ENCODE data around the gene BTBD6.
"Not testable (repeated sequence)": the region's sequence is repeated elsewhere in the genome, so short reads cannot be mapped to it uniquely, and the experiment has no call there.

The BTBD6 gene

DNA sequence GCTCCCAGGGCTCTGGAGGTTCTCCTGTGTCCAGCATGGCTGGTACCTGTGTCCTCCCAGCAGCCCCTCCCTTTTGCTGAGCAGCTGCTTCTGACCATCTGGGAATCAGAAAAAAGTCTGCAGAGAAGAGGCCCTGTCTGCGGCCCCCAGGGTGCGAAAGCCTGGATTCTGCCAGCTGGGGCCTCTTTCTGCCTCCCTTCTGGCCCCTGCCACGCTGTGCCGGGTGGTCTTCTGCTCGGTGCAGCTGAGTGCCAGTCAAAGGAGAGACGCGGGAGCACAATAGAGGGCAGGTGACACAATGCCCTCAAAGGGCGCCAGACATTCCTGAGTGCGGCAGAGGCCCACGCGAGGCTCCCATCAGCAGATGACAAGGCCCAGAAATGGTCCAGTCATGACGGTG, 12.6 kb downstream of the BTBD6 start:
- H3K4me3 ChIP-seq (ENCODE audit: low read depth, low read length) = no peak overlapping the region
- no peak for DNase-seq (ENCODE audit: low read depth)

DNA sequence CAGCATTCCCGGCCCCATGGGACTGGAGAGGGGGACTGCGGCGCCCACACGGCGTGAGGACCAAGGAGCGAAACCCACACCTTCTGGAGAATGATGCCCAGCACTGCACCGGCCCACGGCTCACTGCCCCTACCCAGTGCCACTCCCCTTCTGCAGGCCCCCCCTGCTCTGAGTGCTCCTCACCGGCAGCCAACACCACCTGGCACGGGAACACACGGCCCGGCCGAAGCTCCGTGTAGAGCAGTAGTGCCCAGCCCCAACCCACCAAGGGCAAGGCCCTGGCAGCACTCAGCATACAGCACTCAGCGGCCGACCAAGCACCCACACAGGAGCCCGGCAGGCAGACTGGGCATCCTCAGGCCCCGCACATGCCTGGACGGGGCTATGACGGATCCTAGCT, 13.4 kb downstream of the BTBD6 start:
- no peak for DNase-seq (ENCODE audit: low read depth)
- no peak overlapping the region for H3K4me3 ChIP-seq (ENCODE audit: low read depth, low read length)

DNA sequence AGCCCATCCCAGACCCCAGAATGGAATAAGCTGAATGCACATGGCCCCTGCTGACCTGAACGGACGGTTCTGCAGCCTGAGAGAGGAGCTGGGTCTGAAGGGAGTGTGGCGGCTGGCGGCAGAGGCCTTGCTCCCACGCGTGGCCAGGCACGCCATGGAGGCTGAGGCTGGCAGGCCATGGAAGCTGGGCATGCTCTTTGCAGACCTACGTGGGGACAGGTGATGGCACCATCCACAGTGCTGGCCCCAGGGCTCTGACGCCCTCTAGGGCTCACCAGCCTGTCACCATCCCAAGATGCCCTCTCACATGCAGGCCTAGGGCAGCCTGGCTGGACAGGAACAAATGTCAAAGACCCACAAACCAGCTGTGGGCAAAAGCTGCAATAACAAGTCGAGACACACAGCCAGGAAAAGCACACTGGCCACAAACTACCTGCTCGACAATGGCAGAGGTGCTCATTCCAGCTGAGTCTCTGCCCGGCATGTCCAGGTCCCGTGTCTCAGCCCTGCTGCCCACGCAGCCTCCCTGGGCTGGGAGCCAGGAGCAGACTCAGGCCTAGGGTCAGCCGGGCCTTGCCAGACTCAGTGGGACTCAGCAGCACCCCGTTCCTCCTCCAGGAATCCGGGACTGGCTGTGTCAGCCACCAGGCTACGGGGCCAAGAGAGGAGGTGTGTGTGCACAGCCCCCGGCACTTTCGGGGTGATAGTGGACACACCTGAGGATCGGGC, 19.7 kb downstream of the BTBD6 start:
- H3K4me3 ChIP-seq (ENCODE audit: low read depth, low read length) = no peak overlapping the region
- no peak for DNase-seq (ENCODE audit: low read depth)

DNA sequence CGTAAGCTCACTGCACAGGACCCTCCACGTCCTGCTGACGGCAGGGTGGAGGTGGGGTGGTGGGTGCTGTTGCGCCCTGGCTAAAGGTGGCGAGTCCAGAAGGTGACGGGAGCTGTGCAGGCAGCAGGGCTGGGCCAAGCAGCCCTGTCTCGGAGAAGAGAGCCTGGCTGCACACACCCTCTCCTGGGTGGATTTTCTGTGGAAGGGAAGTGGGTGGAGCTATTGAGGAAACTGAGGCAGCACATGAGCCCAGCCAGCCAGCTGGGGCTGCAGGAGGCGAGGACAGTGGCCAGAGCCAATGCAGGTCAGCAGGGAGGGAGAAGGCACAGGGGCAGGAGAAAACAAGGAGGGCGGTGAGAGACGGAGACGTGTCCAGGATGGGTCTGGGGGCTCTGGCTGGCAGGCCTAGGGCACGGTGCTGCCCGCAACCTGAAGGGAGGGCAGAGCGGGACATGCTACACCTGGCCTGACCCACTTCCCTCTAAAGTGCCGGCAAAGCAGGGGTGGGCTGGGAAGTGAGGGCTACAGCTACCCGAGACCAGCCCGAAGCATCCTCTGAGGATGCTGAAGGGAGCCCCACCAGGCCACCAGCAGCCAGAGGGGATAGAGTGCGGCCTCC, 20.5 kb downstream of the BTBD6 start:
- no peak overlapping the region for H3K4me3 ChIP-seq (ENCODE audit: low read depth, low read length)
- DNase-seq (ENCODE audit: low read depth) = no peak

DNA sequence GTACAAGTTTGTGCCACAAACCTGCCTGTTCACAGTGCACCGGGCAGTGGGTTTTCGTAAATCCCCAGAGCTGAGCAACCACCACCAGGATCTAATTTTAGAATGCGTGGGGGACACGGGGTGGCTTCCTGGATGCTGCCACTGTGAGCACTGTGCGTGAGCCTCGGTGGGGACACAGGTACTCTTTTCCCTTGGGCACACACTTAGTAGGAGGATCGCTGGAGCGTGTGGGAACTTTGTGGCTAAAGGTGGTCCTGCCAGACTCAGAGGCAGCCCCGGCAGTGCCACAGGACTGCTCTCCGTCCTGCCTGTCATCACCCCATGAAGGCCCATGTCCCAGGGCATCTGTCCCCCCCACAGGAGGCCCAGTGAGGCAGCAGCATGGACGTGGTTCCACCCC, 21.1 kb downstream of the BTBD6 start:
- DNase-seq (ENCODE audit: low read depth) = no peak
- H3K4me3 ChIP-seq (ENCODE audit: low read depth, low read length) = no peak overlapping the region

DNA sequence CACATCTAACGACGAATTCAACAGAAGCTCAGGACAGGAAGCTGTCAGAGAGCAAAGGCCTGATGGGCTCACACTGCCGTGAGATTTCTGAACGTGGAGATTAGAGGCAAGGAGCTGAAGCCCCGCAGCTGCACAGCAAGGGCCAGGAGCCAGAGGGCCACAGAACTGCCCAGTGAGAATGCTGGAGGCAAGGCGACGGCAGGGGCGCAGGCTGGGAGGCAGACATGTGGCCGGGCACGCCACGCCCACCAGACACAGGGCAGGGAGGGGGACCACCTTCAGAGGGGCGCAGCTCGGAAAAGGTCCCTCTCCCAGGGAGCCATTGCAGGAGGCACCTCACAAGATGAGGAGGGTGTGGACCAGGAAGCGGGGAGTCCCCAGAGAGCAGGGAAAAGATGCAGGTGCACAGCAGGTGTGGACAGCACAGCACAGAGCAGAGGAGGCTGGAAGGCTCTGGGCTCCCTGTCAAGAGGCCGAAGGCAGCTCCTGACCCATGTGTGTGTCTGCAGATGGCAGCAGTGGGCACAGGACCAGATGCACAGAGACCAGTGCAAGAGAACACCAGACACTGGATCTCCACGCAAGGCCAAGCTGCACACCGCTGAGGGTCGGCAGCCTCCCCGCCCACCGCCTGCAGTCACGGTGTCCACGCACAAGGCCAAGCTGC, 23.0 kb downstream of the BTBD6 start:
- no peak overlapping the region for H3K4me3 ChIP-seq (ENCODE audit: low read depth, low read length)
- no peak for DNase-seq (ENCODE audit: low read depth)

DNA sequence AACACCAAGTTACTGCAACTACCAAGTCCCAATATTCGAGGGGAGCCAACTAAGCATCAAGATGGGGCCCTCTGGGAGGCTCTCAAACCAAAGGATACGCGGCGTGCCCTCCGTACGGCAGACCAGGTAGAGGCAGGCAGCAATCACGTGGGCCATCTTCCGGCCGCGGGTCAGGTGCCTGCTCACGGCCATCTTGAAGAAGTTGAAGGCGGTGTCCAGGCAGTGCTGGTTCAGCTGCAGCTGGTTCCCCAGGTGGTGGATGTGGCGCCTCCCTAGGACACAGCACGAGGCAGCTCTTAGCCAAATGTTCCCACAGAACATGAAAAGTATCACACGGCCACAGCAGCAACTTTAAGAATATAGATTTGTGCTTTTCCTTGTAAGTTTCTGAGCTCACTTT, 24.3 kb downstream of the BTBD6 start:
- no peak for DNase-seq (ENCODE audit: low read depth)

DNA sequence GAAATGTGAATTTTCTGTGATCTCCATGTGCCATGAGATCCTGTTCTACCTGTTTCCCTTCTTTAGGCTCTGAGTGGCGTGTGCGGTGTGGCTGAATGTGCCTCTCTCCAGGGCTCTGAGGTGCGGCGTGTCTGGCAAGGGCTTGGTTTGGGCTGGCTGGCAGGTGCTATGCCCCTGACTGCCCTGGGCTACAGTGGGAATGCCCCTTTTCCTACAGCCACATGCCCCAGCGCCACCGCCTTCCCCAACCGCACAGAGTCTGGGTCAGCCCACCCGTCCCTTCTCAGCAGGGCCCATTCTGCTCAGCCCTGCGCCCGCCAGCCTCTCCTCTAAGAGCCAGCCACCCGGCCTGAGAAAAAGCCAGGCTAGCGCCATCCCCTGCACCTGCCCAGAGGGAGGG, 24.7 kb downstream of the BTBD6 start:
- DNase-seq (ENCODE audit: low read depth) = no peak
- H3K4me3 ChIP-seq (ENCODE audit: low read depth, low read length) = no peak overlapping the region

More for the DNA sequence above, 24.3 kb downstream of the BTBD6 start:
- no peak overlapping the region for H3K4me3 ChIP-seq (ENCODE audit: low read depth, low read length)

DNA sequence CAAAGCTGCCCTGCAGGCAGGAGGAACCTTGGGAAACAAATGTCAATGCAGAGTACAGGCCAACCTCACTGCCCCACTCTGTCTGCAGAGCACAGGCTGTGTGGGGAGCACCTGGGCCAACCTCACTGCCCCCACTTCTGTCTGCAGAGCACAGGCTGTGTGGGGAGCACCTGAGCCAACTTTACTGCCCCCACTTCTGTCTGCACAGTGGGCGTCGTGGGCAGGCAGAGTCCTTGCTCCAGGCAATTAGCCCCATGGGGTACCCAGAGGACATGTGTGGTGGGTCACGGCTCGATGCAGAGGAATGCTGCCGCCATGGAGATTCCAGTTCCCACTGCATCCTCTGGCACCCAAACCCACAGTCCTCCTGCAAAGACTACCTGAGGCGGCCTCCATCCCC, 26.3 kb downstream of the BTBD6 start:
- DNase-seq (ENCODE audit: low read depth) = no peak
- H3K4me3 ChIP-seq (ENCODE audit: low read depth, low read length) = no peak overlapping the region

DNA sequence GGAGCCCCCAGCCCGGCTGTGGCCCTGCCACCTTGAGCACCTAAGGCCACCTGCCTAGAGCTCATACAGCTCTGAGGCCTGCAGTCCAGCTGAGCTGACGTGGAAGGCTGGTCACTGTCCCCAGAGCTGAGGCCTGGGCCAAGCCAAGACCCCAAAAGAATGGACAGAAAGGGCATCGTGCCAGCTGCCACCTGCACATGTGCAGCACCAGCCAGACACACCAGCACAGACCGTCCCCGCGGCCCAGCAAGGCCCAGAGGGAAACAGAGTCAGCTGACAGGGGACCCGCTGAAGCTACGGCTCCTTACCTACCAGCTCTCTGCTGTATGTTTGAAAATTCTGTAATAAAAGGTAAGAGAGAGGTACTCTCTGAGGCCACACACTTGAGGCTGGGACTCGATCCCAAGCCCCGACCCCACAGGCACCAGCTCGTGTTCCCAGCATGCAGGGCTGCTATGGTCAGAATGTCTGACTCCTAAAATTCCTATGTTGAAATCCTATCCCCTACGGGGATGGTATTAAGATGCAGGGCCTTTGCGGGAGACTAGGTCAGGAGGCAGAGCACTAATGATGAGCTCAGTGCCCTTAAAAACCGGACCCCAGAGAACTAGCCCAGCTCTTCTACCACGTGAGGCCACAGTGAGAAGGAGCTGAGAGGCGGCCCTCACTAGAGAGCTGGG, 27.1 kb downstream of the BTBD6 start:
- DNase-seq (ENCODE audit: low read depth) = peak; percentile 74
- H3K4me3 ChIP-seq (ENCODE audit: low read depth, low read length) = no peak overlapping the region

DNA sequence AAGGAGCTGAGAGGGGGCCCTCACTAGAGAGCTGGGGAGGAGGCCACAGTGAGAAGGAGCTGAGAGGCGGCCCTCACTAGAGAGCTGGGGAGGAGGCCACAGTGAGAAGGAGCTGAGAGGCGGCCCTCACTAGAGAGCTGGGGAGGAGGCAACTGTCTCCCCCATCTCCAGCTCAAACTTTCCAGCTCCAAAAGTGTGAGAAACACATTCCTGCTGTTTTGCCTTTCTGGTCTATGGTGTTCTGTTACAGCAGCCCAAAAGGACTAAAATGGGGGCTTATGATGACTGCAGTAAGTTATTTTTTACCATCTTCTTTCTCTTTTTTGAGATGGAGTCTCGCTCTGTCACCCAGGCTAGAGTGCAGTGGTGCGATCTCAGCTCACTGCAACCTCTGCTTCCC, 29.1 kb downstream of the BTBD6 start:
- not testable (repeated sequence) for H3K4me3 ChIP-seq (ENCODE audit: low read depth, low read length)

DNA sequence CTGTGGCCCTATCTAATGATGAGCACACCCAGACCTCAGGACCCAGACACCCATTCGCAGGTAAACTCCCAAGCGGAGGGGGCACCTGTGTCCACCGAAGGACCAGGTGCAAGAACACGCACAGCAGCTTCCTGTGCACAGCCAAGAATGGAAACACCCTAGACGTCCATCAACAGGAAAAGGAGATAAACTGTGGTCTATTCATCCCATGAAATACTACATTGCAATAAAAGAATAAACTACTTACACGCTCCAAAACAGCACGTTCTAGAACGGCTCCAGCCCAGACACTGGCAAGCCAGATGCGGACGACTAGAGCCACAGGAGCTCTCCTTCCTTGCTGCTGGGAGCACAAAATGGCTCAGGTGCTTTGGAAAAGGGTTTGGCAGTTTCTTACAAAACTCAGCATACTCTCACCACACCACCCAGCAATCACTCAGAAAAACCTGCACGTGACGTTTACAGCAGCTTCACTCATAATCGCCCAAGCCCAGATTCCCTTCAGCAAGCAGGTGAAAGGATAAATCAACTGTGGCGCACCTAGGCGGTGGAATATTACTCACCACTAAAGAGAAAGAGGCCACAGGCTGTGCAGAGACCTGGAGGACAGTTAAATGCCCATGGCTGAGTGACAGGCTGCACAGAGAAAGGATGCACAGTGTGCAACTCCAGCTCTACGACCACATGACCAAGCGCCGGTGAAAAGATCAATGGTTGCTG, 31.5 kb downstream of the BTBD6 start:
- no peak for DNase-seq (ENCODE audit: low read depth)

More for the DNA sequence above, 29.1 kb downstream of the BTBD6 start:
- DNase-seq (ENCODE audit: low read depth) = not testable (repeated sequence)

DNA sequence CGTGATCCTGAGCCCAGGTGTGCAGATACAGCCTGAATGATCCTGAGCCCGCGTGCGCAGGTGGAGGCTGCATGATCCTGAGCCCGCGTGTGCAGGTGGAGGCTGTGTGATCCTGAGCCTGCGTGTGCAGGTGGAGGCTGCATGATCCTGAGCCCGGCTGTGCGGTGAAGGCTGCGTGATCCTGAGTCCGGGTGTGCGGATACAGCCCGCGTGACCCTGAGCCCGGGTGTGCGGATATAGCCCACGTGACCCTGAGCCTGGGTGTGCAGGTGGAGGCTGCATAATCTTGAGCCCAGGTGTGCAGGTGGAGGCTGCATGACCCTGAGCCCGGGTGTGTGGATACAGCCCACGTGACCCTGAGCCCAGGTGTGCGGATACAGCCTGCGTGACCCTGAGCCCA, 32.2 kb downstream of the BTBD6 start:
- DNase-seq (ENCODE audit: low read depth) = no peak
- H3K4me3 ChIP-seq (ENCODE audit: low read depth, low read length) = no peak overlapping the region

More for the DNA sequence above, 31.5 kb downstream of the BTBD6 start:
- H3K4me3 ChIP-seq (ENCODE audit: low read depth, low read length) = no peak overlapping the region

DNA sequence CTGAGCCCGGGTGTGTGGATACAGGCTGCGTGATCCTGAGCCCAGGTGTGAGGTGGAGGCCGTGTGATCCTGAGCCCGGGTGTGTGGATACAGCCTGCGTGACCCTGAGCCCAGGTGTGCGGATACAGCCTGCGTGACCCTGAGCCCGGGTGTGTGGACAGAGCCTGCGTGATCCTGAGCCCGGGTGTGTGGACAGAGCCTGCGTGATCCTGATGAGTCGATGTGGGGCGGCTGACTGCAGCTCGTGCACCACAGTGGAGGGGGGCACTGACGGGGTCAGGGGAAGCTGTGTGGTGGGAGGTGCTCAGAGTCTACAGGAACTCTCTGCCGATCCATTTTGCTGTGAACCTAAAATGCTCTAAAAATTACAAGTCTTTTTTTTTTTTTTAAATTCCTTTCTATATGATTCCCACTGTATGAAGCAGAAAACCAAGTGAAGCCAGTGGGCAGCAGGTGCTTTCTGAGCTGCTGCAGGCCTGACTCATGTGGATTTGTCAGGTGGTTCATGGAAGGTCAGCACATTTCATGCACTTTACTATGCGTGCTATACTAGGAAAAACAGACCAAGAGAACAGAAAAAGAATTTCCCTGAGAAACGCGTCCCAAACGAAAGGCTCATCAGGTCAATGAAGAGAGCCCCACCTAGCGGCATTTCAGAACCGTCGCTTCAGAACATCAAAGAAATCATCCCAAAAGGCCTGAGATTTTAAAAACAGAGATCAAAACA, 33.2 kb downstream of the BTBD6 start:
- peak; percentile 47 for DNase-seq (ENCODE audit: low read depth)
- no peak overlapping the region for H3K4me3 ChIP-seq (ENCODE audit: low read depth, low read length)

DNA sequence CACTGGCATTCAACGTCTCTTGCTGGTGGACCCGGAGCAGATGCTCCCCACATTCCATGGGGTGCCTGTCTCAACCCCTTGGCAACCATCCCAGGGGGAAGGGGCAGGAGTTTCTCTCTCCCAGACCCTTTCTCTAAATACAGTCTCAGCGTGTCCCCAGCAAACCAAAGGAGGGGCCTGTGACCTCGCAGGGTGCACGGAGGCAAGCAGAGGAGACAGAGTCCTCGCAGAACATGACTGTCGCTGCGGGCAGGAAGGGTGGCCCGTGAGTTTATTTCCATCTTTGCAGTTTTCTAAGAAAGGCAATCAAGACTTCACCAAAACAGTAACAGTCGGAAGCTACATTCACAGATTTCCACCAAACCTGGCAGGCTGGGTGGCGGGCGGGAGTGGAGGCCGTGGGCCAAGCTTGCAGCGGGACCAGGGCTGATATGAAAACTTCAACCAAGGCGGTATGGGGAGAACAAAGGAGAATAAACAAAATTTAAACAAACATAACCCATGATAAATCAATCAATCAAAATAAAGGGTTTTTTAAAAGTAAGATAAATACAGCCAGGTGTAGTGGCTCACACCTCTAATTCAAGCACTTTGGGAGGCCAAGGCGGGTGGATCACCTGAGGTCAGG, 33.9 kb downstream of the BTBD6 start:
- no peak for DNase-seq (ENCODE audit: low read depth)

DNA sequence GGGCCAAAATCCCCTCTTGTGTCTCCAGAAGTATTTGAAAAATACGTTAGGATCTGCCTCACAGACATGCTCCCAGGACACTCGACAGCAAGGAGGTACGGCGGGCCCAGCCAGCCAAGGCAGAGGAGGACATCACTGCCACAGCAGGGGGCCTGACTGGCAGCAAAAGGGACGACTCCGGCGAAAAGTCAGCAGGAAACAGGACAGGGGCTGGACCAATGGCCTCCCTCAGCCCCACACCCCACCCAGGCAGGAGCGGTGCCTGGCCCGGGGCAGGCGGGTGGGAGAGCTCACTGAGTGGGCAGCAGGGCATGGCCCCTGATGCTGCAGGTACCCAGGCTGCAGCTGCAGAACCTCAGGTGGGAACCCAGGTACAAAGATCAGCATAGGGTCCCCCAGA, 34.7 kb downstream of the BTBD6 start:
- no peak overlapping the region for H3K4me3 ChIP-seq (ENCODE audit: low read depth, low read length)
- no peak for DNase-seq (ENCODE audit: low read depth)

More for the DNA sequence above, 33.9 kb downstream of the BTBD6 start:
- no peak overlapping the region for H3K4me3 ChIP-seq (ENCODE audit: low read depth, low read length)

DNA sequence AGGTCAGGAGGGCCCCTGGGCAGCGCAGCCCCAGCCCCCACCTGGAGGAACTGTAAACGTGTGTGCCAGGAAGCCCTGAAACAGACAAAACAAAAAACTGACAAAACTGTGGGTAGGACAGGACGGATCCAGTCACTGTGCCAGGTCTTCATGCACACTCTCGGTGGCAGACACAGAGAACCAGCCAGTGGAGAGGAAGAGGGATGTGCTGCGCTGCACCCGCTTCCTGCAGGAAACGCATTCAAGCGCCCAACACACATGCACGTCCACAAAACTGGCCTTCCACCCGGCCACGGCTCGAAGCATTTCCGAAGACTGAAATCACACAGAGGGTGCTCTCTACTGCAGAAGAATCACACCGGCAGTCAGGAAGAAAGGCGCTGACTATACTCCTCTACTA, 35.6 kb downstream of the BTBD6 start:
- no peak for DNase-seq (ENCODE audit: low read depth)
- H3K4me3 ChIP-seq (ENCODE audit: low read depth, low read length) = no peak overlapping the region

DNA sequence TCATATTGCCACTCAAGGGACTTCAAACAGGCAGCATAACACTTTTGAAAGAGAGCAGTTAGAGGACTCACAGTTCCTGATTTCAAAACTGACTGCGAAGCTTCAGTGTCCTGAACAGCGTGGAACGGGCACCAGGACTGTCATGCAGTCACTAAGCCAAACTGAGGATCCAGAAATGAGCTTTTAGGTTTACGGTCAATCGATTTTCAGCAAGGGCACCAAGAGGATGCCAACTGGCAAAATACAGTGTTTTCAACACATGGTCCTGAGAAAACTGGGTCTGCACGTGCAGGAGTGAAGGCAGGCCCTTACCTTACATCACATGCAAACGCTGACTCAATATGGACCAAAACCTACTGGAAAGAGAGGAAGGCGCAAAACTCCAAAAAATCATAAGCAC, 36.8 kb downstream of the BTBD6 start:
- no peak for DNase-seq (ENCODE audit: low read depth)
- no peak overlapping the region for H3K4me3 ChIP-seq (ENCODE audit: low read depth, low read length)

DNA sequence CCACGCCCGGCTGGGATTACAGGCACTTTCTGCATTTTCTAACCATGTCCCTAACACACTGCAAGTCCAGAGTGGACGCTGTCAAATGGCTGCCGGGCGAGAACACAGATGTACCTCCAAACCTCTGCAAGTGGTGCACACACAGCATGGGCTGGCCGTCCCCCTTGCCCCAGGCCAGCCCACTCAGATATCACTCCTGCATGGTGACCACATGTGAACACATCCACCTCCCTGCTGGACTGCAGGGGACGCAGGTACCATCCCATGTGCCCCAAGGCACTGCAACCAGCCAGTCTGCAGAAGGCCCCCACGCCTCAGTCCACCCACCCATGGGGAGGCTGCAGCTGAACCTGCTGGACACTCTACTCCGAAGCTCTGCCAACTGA, 38.4 kb downstream of the BTBD6 start:
- DNase-seq (ENCODE audit: low read depth) = no peak
- no peak overlapping the region for H3K4me3 ChIP-seq (ENCODE audit: low read depth, low read length)

Data from skeletal muscle cell (primary cell).